Heart left ventricle (tissue), 16 donors: ENCODE results near the gene NELL1. TPM values are rescaled to one million over a fixed set of nuclear protein-coding genes. Genes with fewer than 3 reads are reported as not detected.

Source experiments
- ATAC-seq, 4 donors: fragments of 200-7000 bp; cut with Tn5 transposase; one replicate each; pipeline ENCODE4 v1.9.1; 2020 to 2022; ENCODE audit warnings: moderate library complexity in 4 of 4, mild to moderate bottlenecking in 3 of 4, moderate number of reproducible peaks in 1 of 4
- DNase-seq, 5 donors: peaks; one replicate each; pipeline ENCODE4 v3.0.0-alpha.2; 2020
- H3K27ac ChIP-seq, 12 donors: fragments of 200-600 bp; sonication (generic) in 4 of 12; one replicate each; pipeline versions ENCODE4 v1.5.0 to v1.8.0; 2016 to 2022; ENCODE audit warnings: mild to moderate bottlenecking in 2 of 12
- H3K27me3 ChIP-seq, 9 donors: fragments of 200-600 bp; sonication (generic) in 2 of 9; one replicate each; pipeline versions ENCODE4 v1.5.1 to v1.8.0; 2016 to 2022; ENCODE audit warnings: mild to moderate bottlenecking in 3 of 9
- H3K36me3 ChIP-seq, 9 donors: fragments of 200-600 bp; sonication (generic) in 2 of 9; one replicate each; pipeline versions ENCODE4 v1.5.0 to v1.8.0; 2018 to 2022; ENCODE audit warnings: mild to moderate bottlenecking in 2 of 9
- H3K4me1 ChIP-seq, 12 donors: fragments of 200-600 bp; sonication (generic) in 4 of 12; one replicate each; pipeline versions ENCODE4 v1.5.0 to v1.8.0; 2016 to 2022; ENCODE audit warnings: mild to moderate bottlenecking in 3 of 12
- H3K4me3 ChIP-seq, 12 donors: fragments of 200-600 bp; sonication (generic) in 4 of 12; one replicate each; pipeline versions ENCODE4 v1.5.0 to v1.8.0; 2017 to 2022; ENCODE audit warnings: mild to moderate bottlenecking in 9 of 12, moderate library complexity in 4 of 12
- H3K9me3 ChIP-seq, 12 donors: fragments of 200-600 bp; sonication (generic) in 4 of 12; one replicate each; pipeline versions ENCODE4 v1.5.0 to v1.8.0; 2016 to 2022; ENCODE audit warnings: mild to moderate bottlenecking in 1 of 12
- CTCF ChIP-seq, 12 donors: fragments of 200-600 bp; sonication (generic) in 4 of 12; IDR thresholded peaks; one replicate each; pipeline versions ENCODE4 v1.5.0 to v1.8.0; 2018 to 2022; ENCODE audit warnings: antibody characterized with exemption in 12 of 12, mild to moderate bottlenecking in 5 of 12
- POLR2A ChIP-seq, 2 donors: fragments of 450-650 bp; IDR thresholded peaks; one replicate each; pipeline ENCODE4 v1.6.1; 2017; ENCODE audit warnings: antibody characterized with exemption in 2 of 2, mild to moderate bottlenecking in 2 of 2, moderate library complexity in 2 of 2
- WGBS, 4 donors: extraction: QIAGEN DNeasy Blood & Tissue Kit in 2 of 4; methylation state at CpG; one replicate each; pipeline versions ENCODE4 v1.1.5 to v1.1.7; 2013 to 2018; 5-methylcytosine and 5-hydroxymethylcytosine counted together
- intact Hi-C, 10 donors: fragments of 100-400 bp; cut with DNase I; formaldehyde crosslinking; loops; one replicate each; pipeline versions ENCODE4 v1.11.1 to v1.14.2; 2022
- polyA plus RNA-seq, 2 donors: library from polyadenylated mRNA; stranded (reverse); fragments of 200-250 nt; gene quantifications; one replicate each; pipeline ENCODE4 v1.2.3, GENCODE V29; 2013
- total RNA-seq, 9 donors: library from RNA; depleted of rRNA in 2 of 9; stranded (reverse); fragments of >200 nt in 2 of 9; fragmentation: NEBNext Ultra II Directional in 3 of 9; extraction: Animal tissue kit (Norgen Biotek cat#: 25700) in 3 of 9; gene quantifications; one replicate each; pipeline versions ENCODE4 v1.1.0 to v1.2.4, GENCODE V29; 2016 to 2023
- donor health status: ischemic (EF 13 %, LVEDD 7.1; RV severe dilation, severe dysfunction).
- donor health status: healthy with polysubstance abuse.
- donor health status: DM: no; HTN: yes; CAD: no.
- donor health status: DM: no; HTN: no; CAD: no.
- donor health status: ischemic (EF 25% LVEDD 6.9; RV normal size, moderate dysfunction).
- donor health status: ischemic (EF 25% LVEDD 5.7; RV mildly dilated, moderate dysfunction).
- donor health status: healthy.
- donor health status: DM: yes; HTN: yes; CAD: no.
- donor health status: ischemic (EF 35%, LVEDD 5.7; RV mildly dilated, moderate dysfunction).
- donor health status: nonischemic (EF 11% LVEDD 7.7; RV severe dilation, severe dysfunction).
- donor health status: DM: yes; HTN: yes; CAD: no.
- donor health status: PGD.
- donor health status: ischemic (EF 29% LVEDD 5.4; RV normal size, mild dysfunction).
- donor health status: nonischemic (EF 23%, LVEDD 6.1; RV moderate dilation, normal function).

NELL1 gene
- total and polyA plus RNA-seq, 11 donors: 1.6 TPM; not detected in 10

GRCh38 chr11:21485006-21485405 lies 815.6 kb downstream of the NELL1 start:
- Histone ChIP-seq H3K4me3 (no peak overlapping the region), H3K4me1 (no peaks in the 10 kb centered on the region), H3K27me3 (no peaks in the 10 kb centered on the region), H3K27ac (no peak overlapping the region), H3K9me3 (peaks cover 0 to 10% (median 0%) of the 10 kb centered on the region in 12 donors), H3K36me3 (no peaks in the 10 kb centered on the region)
- DNase-seq (no peak), ATAC-seq (no peak)
- intact Hi-C loops: no loop called here
- 59 to 66% (median 60%) methylated on average over 1 of the region's 1 CpG for WGBS, 4 donors
- TF ChIP-seq CTCF (IDR thresholded peaks at IDR 0.05): no peak
- TF ChIP-seq POLR2A (IDR thresholded peaks at IDR 0.05): no peak

GRCh38 chr11:21485426-21485825 lies 816.0 kb downstream of the NELL1 start:
- intact Hi-C loops: no loop called here
- TF ChIP-seq POLR2A (IDR thresholded peaks at IDR 0.05) (no peak), CTCF (IDR thresholded peaks at IDR 0.05) (no peak)
- no peaks in the 10 kb centered on the region for H3K27me3 ChIP-seq
- ATAC-seq (no peak), DNase-seq (no peak)
- peaks cover 0 to 14% (median 1%) of the 10 kb centered on the region in 12 donors for H3K9me3 ChIP-seq
- WGBS, 4 donors: 71 to 81% (median 74%) methylated on average over 5 of the region's 5 CpGs
- no peaks in the 10 kb centered on the region for H3K4me1 ChIP-seq
- no peaks in the 10 kb centered on the region for H3K36me3 ChIP-seq
- no peak overlapping the region for H3K27ac ChIP-seq
- no peak overlapping the region for H3K4me3 ChIP-seq

- Histone ChIP-seq H3K27ac (no peak overlapping the region), H3K4me1 (no peaks in the 10 kb centered on the region), H3K27me3 (no peaks in the 10 kb centered on the region), H3K4me3 (no peak overlapping the region), H3K9me3 (peaks cover 0 to 20% (median 5%) of the 10 kb centered on the region in 12 donors), H3K36me3 (no peaks in the 10 kb centered on the region)
- TF ChIP-seq CTCF (IDR thresholded peaks at IDR 0.05) (no peak), POLR2A (IDR thresholded peaks at IDR 0.05) (no peak)
- ATAC-seq (no peak), DNase-seq (no peak)
- intact Hi-C loops: no loop called here
- 78 to 86% (median 84%) methylated on average over 2 of the region's 2 CpGs for WGBS, 4 donors
These were observed 820.2 kb downstream of the NELL1 start for GRCh38 chr11:21489416-21490115.

- DNase-seq: no peak
- H3K27me3 ChIP-seq: no peaks in the 10 kb centered on the region
These were observed 823.5 kb downstream of the NELL1 start for GRCh38 chr11:21492931-21493330.

More at GRCh38 chr11:21492931-21493330, 823.5 kb downstream of the NELL1 start:
- H3K4me3 ChIP-seq: no peak overlapping the region
- 71 to 82% (median 75%) methylated on average over 1 of the region's 1 CpG for WGBS, 4 donors
- no peak for TF ChIP-seq POLR2A (IDR thresholded peaks at IDR 0.05)
- no peak for TF ChIP-seq CTCF (IDR thresholded peaks at IDR 0.05)
- ATAC-seq: no peak
- H3K4me1 ChIP-seq: no peaks in the 10 kb centered on the region
- H3K9me3 ChIP-seq: peaks cover 0 to 20% (median 5%) of the 10 kb centered on the region in 12 donors
- intact Hi-C loops: no loop called here
- H3K36me3 ChIP-seq: no peaks in the 10 kb centered on the region
- H3K27ac ChIP-seq: no peak overlapping the region
